ENCODE measurements around the gene OTULINL. TPM values are rescaled to one million over a fixed set of nuclear protein-coding genes. Genes with fewer than 3 reads are reported as not detected.

The OTULINL gene
- total and polyA plus RNA-seq, 4 donors, result 0.82 to 4.1 (median 1.6) TPM

- Histone ChIP-seq H3K27me3 (ENCODE audit: control insufficient read depth in 4 of 4, insufficient read depth in 4 of 4, low read length in 3 of 4) (no peaks in the 10 kb centered on the region), H3K27ac (ENCODE audit: low read depth in 1 of 2, low read length in 2 of 2) (no peak overlapping the region), H3K9me3 (ENCODE audit: control insufficient read depth in 4 of 4, low read length in 3 of 4) (no peaks in the 10 kb centered on the region), H3K4me3 (ENCODE audit: low read depth in 1 of 3, low read length in 3 of 3) (no peak overlapping the region), H3K4me1 (ENCODE audit: control insufficient read depth in 4 of 4, insufficient read depth in 4 of 4, low read length in 3 of 4) (no peaks in the 10 kb centered on the region), H3K36me3 (ENCODE audit: control insufficient read depth in 4 of 4, insufficient read depth in 3 of 4, low read depth in 1 of 4, low read length in 3 of 4) (peaks cover 0 to 2% (median 0%) of the 10 kb centered on the region in 4 donors), H3K9ac (ENCODE audit: low read depth in 1 of 2, low read length in 2 of 2) (no peak overlapping the region)
- 71% methylated on average over 8 of the region's 8 CpGs for WGBS
- DNase-seq (ENCODE audit: low spot score), result no peak
- TF ChIP-seq MAX (IDR thresholded peaks at IDR 0.05) (no peak), CTCF (IDR thresholded peaks at IDR 0.05; ENCODE audit: low read depth, low read length, missing input control) (no peak), JUND (IDR thresholded peaks at IDR 0.05) (no peak), REST (IDR thresholded peaks at IDR 0.05) (no peak), RAD21 (IDR thresholded peaks at IDR 0.05) (no peak), YY1 (IDR thresholded peaks at IDR 0.05) (no peak), SP1 (IDR thresholded peaks at IDR 0.05) (no peak), GABPA (IDR thresholded peaks at IDR 0.05 in 1 of 2, conservative IDR thresholded peaks at IDR 0.05 in 1 of 2) (no peak), RXRA (IDR thresholded peaks at IDR 0.05) (no peak), FOXA2 (IDR thresholded peaks at IDR 0.05) (no peak), TAF1 (conservative IDR thresholded peaks at IDR 0.05) (no peak), HNF4G (IDR thresholded peaks at IDR 0.05) (no peak), NR2F2 (IDR thresholded peaks at IDR 0.05) (no peak), EGR1 (IDR thresholded peaks at IDR 0.05; ENCODE audit: low read depth in 2 of 2) (no peak), HNF4A (conservative IDR thresholded peaks at IDR 0.05) (no peak)
Measured at GRCh38 chr5:14607104-14607503, 25.5 kb downstream of the OTULINL start.

- H3K4me3 ChIP-seq (ENCODE audit: low read depth in 1 of 3, low read length in 3 of 3), result no peak overlapping the region
- no peaks in the 10 kb centered on the region for H3K9me3 ChIP-seq (ENCODE audit: control insufficient read depth in 4 of 4, low read length in 3 of 4)
- peaks cover 0 to 2% (median 0%) of the 10 kb centered on the region in 4 donors for H3K36me3 ChIP-seq (ENCODE audit: control insufficient read depth in 4 of 4, insufficient read depth in 3 of 4, low read depth in 1 of 4, low read length in 3 of 4)
- no peak overlapping the region for H3K9ac ChIP-seq (ENCODE audit: low read depth in 1 of 2, low read length in 2 of 2)
- no peak overlapping the region for H3K27ac ChIP-seq (ENCODE audit: low read depth in 1 of 2, low read length in 2 of 2)
- TF ChIP-seq RXRA (IDR thresholded peaks at IDR 0.05) (no peak), NR2F2 (IDR thresholded peaks at IDR 0.05) (no peak), HNF4G (IDR thresholded peaks at IDR 0.05) (no peak), ZBTB33 (IDR thresholded peaks at IDR 0.05) (no peak), TAF1 (conservative IDR thresholded peaks at IDR 0.05) (no peak)
- no peaks in the 10 kb centered on the region for H3K4me1 ChIP-seq (ENCODE audit: control insufficient read depth in 4 of 4, insufficient read depth in 4 of 4, low read length in 3 of 4)
- H3K27me3 ChIP-seq (ENCODE audit: control insufficient read depth in 4 of 4, insufficient read depth in 4 of 4, low read length in 3 of 4), result no peaks in the 10 kb centered on the region
- WGBS, result 50% methylated on average over 2 of the region's 2 CpGs
- DNase-seq (ENCODE audit: low spot score), result no peak
Measured at GRCh38 chr5:14608169-14608568, 26.6 kb downstream of the OTULINL start.

Data from liver (tissue), 9 donors.